ENCODE measurements around the gene TRERF1. TPM values are rescaled to one million over a fixed set of nuclear protein-coding genes. Genes with fewer than 3 reads are reported as not detected.

Gene TRERF1
- total RNA-seq, 4 donors from 2014 or later: 3.3 to 4.9 (median 3.8) TPM

- no peak for TF ChIP-seq CTCF (IDR thresholded peaks at IDR 0.05; ENCODE audit: low read depth)
These were observed 263.3 kb downstream of the TRERF1 start for GRCh38 chr6:42188406-42188805.

- TF ChIP-seq CTCF (IDR thresholded peaks at IDR 0.05; ENCODE audit: low read depth): no peak
These were observed 266.1 kb downstream of the TRERF1 start for GRCh38 chr6:42185597-42185996.

- no peak for TF ChIP-seq CTCF (IDR thresholded peaks at IDR 0.05; ENCODE audit: low read depth)
These were observed 267.3 kb downstream of the TRERF1 start for GRCh38 chr6:42184475-42184874.

GRCh38 chr6:42182101-42182500 is 269.6 kb downstream of the TRERF1 start:
- no peak for TF ChIP-seq CTCF (IDR thresholded peaks at IDR 0.05; ENCODE audit: low read depth)

GRCh38 chr6:42179945-42180313 is 271.8 kb downstream of the TRERF1 start:
- no peak for TF ChIP-seq CTCF (IDR thresholded peaks at IDR 0.05; ENCODE audit: low read depth)

GRCh38 chr6:42179261-42179944 is 272.3 kb downstream of the TRERF1 start:
- TF ChIP-seq CTCF (IDR thresholded peaks at IDR 0.05; ENCODE audit: low read depth): no peak

- TF ChIP-seq CTCF (IDR thresholded peaks at IDR 0.05; ENCODE audit: low read depth): no peak
These were observed 274.0 kb downstream of the TRERF1 start for GRCh38 chr6:42177514-42178364.

Data from subcutaneous adipose tissue (tissue), 4 donors.